ENCODE results near the gene CALML6.

Gene CALML6

GRCh38 chr1:1941211-1941841, 26.3 kb downstream of the CALML6 start:
- in situ Hi-C loops (cut with HindIII; ENCODE audit: low sequenced_read_pairs), result no loop called here

GRCh38 chr1:1941868-1942752, 27.1 kb downstream of the CALML6 start:
- in situ Hi-C loops (cut with HindIII; ENCODE audit: low sequenced_read_pairs), result no loop called here

- in situ Hi-C loops (cut with HindIII; ENCODE audit: low sequenced_read_pairs), result no loop called here
Observed at GRCh38 chr1:1942753-1943656, 27.9 kb downstream of the CALML6 start.

- in situ Hi-C loops (cut with HindIII; ENCODE audit: low sequenced_read_pairs), result no loop called here
Observed at GRCh38 chr1:1943834-1944570, 28.9 kb downstream of the CALML6 start.

GRCh38 chr1:1945782-1946393, 30.8 kb downstream of the CALML6 start:
- in situ Hi-C loops (cut with HindIII; ENCODE audit: low sequenced_read_pairs), result no loop called here

GRCh38 chr1:1946540-1946939, 31.5 kb downstream of the CALML6 start:
- in situ Hi-C loops (cut with HindIII; ENCODE audit: low sequenced_read_pairs), result no loop called here

- in situ Hi-C loops (cut with HindIII; ENCODE audit: low sequenced_read_pairs), result no loop called here
Observed at GRCh38 chr1:1947493-1947892, 32.4 kb downstream of the CALML6 start.

- in situ Hi-C loops (cut with HindIII; ENCODE audit: low sequenced_read_pairs), result no loop called here
Observed at GRCh38 chr1:1948783-1949182, 33.7 kb downstream of the CALML6 start.

GRCh38 chr1:1950940-1951339, 35.9 kb downstream of the CALML6 start:
- in situ Hi-C loops (cut with HindIII; ENCODE audit: low sequenced_read_pairs), result no loop called here

- in situ Hi-C loops (cut with HindIII; ENCODE audit: low sequenced_read_pairs), result no loop called here
Observed at GRCh38 chr1:1954015-1954414, 39.0 kb downstream of the CALML6 start.

GRCh38 chr1:1954831-1955441, 39.9 kb downstream of the CALML6 start:
- in situ Hi-C loops (cut with HindIII; ENCODE audit: low sequenced_read_pairs), result no loop called here

- in situ Hi-C loops (cut with HindIII; ENCODE audit: low sequenced_read_pairs), result no loop called here
Observed at GRCh38 chr1:1955621-1956094, 40.6 kb downstream of the CALML6 start.

- in situ Hi-C loops (cut with HindIII; ENCODE audit: low sequenced_read_pairs), result no loop called here
Observed at GRCh38 chr1:1956101-1956500, 41.0 kb downstream of the CALML6 start.

GRCh38 chr1:1956586-1957532, 41.8 kb downstream of the CALML6 start:
- in situ Hi-C loops (cut with HindIII; ENCODE audit: low sequenced_read_pairs), result no loop called here

- in situ Hi-C loops (cut with HindIII; ENCODE audit: low sequenced_read_pairs), result no loop called here
Observed at GRCh38 chr1:1957533-1957961, 42.5 kb downstream of the CALML6 start.

- in situ Hi-C loops (cut with HindIII; ENCODE audit: low sequenced_read_pairs), result no loop called here
Observed at GRCh38 chr1:1958071-1958541, 43.0 kb downstream of the CALML6 start.

- in situ Hi-C loops (cut with HindIII; ENCODE audit: low sequenced_read_pairs), result no loop called here
Observed at GRCh38 chr1:1959459-1959839, 44.4 kb downstream of the CALML6 start.

GRCh38 chr1:1959840-1960479, 44.9 kb downstream of the CALML6 start:
- in situ Hi-C loops (cut with HindIII; ENCODE audit: low sequenced_read_pairs), result no loop called here

All from DLD1 (cell line).